Ramos (cell line): ENCODE data around the gene SMOC1.

ENCODE experiments used
- in situ Hi-C: fragments of 300-500 bp; cut with MboI; formaldehyde crosslinking; loops from one replicate; pipeline ENCODE4 v1.14.3; 2022; ENCODE audit warnings: low sequenced_read_pairs; ENCODE audit not compliant: unreplicated experiment

The SMOC1 gene

DNA sequence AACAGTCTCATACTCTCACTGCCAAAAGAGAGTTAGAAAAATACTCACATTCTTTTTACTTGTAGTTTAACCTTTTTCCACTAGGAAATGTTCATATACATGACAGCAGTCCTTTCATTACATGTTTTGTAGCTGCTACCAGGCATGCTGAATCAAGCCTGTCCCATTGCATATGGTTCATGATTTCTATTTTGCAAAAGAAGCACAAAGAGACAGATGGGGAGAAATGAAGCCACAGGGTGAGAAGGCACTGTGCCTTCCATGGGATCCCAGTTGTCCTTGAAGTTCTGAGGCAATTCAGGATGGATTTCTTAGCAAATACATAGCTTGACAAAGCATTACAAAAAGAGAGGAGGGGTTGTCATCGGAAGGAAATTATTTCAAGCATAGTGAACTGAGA is 89.5 kb downstream of the SMOC1 start:
- in situ Hi-C loops: no loop called here

GRCh38 chr14:69972755-69973154 is 93.5 kb downstream of the SMOC1 start:
- in situ Hi-C loops: no loop called here

DNA sequence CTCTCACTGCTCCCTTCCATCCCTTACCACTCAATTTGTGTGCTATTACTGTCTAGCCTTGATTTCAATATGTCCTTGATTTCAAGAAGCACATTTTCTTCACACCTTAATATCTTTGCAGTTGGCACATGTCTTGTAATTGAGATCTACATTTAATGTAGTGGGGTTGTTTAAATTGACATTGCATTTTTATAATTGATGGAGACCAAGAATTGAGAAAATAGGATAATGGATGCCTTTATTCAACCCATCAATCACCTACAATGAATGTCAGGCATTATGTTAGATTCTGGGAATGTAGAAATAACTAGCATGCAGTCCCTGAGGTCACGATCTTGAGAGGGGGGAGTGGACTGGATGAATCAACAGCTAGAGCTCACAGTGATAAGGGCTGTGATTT is 94.6 kb downstream of the SMOC1 start:
- in situ Hi-C loops: no loop called here

DNA sequence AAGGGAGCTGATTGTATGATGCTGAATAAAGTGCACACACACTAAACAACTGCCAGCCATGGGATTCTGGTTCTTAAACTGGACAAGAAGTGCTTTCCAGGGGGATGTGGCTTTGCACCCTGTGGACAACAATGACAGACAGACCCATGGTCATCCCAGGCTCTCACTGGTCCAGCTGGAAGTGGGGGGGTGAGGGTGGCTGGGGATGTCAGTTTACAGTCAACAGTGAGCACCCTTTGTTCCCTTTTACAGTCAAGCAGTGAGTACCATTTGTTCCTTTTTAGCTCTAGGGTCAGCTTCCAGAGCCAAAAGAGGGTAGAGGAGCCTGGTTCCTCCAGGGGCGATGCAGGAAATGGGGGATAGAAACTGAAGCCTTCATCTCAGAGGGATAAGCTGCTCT is 100.7 kb downstream of the SMOC1 start:
- in situ Hi-C loops: no loop called here

GRCh38 chr14:69980457-69981425 is 101.5 kb downstream of the SMOC1 start:
- in situ Hi-C loops: no loop called here

GRCh38 chr14:69982220-69982839 is 103.1 kb downstream of the SMOC1 start:
- in situ Hi-C loops: no loop called here

GRCh38 chr14:69982886-69983285 is 103.7 kb downstream of the SMOC1 start:
- in situ Hi-C loops: no loop called here

GRCh38 chr14:69983317-69983716 is 104.1 kb downstream of the SMOC1 start:
- in situ Hi-C loops: no loop called here

- in situ Hi-C loops: no loop called here
These were observed 106.2 kb downstream of the SMOC1 start for GRCh38 chr14:69985463-69985862.

DNA sequence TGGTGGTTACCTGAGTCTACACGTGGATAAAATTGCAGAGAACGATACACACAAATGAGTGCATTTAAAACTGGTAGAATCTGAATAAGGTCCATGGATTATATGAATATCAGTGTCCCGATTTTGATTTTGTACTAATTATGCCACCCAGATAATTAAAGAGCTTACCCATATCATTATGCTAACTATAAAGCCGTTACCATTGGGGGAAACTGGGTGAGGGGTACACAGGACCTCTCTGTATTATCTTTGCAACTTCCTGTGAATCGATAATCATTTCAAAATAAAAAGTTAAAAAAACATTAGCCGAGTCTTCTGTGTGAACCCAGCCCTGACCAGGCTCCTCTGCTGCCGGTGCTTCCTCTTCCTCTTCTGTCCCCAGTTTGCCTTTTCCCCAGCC is 107.1 kb downstream of the SMOC1 start:
- in situ Hi-C loops: no loop called here

- in situ Hi-C loops: no loop called here
These were observed 108.3 kb downstream of the SMOC1 start for GRCh38 chr14:69987406-69988121.

DNA sequence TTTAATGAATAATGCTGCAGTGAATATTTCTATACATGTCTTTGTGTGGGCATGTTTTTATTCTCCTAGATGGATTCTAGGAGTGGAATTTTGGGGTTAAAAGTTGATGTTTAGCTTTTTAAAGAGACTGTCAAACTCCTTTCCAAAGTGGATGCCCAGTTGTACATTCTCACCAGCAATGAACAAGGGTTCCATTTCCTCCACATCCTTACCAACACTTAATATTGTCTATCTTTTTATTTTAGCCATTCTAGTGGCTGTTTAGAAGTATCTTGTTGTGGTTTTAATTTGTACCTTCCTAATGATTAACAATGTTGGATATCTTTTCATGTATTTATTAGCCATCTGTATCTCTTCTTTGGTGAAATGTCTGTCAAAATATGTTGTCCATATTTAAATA is 109.8 kb downstream of the SMOC1 start:
- in situ Hi-C loops: no loop called here

- in situ Hi-C loops: no loop called here
These were observed 110.4 kb downstream of the SMOC1 start for GRCh38 chr14:69989622-69990021.

DNA sequence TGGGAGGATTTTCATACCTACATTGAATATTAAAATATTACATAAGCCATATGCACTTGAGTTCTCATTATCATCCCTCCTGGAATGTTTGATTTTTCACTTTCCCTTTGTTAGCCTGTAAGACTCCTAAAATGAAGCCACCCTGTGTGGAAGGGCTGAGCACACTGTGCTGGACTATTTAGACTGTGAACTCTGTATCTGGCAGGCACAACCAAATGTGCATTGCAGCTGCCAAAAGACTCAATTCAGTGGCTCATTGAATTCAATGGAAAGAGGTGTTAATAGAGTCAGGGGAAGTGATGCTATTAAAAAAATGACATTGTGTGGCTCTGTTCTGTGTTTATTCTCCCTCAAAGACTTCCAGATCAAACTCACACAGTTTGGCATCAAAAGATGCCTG is 111.1 kb downstream of the SMOC1 start:
- in situ Hi-C loops: no loop called here

DNA sequence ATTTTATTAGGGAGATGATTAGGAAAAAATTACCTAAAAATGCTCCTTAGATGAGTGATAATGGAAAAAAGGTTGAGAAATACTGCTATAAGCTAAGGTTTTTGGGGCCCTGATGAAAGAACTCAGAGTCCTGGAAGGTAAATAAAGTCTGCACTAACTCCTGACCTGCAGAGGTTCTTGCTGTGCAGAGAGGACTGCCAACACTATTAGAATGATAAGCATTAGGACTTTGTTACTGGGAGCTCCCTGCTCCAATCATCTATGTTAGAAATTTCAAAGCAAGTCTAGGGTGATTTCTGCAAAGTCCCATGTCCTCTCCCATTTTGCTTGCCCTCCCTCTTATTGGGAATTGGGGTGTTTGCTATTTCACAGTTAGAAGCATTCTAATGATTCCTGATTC is 112.2 kb downstream of the SMOC1 start:
- in situ Hi-C loops: no loop called here

- in situ Hi-C loops: no loop called here
These were observed 113.3 kb downstream of the SMOC1 start for GRCh38 chr14:69992564-69992963.

DNA sequence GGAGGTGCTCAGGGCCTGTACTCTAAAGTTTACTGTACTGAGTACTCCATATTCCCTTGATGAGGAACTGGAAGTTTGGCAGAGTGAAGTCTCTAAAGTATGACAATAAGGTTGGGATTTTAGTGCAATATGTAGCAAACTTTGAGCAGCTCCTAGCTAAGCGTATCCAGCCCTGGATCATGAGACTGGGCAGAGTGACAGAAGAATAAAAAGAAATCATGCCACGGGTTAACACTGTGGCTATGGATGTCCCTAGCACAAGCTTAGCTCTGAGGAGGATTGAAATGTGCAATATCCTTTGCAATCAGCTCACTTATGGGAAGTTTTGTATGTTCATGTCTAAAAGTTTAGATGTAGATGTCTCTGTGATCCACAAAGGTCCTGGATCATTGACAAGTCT is 114.1 kb downstream of the SMOC1 start:
- in situ Hi-C loops: no loop called here

GRCh38 chr14:69994002-69994401 is 114.8 kb downstream of the SMOC1 start:
- in situ Hi-C loops: no loop called here

DNA sequence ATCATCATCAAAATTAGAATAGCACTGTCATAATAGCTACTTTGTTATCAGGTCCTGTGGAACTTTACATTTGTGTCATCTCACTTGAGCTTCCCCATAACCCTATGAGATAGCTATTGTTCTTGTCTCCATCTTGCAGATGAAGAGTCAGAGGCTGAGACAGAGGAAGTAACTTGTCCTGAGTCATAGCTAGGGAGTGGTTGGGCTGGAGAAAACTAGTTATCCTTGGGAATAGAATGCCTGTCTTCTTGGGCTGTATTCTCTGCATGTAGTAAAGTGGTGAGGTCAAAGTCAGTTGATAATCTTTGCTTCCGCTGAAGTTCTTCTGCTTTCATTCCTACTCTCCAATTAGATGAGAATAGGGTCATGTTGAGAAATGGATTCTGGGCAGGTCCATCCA is 117.0 kb downstream of the SMOC1 start:
- in situ Hi-C loops: no loop called here

DNA sequence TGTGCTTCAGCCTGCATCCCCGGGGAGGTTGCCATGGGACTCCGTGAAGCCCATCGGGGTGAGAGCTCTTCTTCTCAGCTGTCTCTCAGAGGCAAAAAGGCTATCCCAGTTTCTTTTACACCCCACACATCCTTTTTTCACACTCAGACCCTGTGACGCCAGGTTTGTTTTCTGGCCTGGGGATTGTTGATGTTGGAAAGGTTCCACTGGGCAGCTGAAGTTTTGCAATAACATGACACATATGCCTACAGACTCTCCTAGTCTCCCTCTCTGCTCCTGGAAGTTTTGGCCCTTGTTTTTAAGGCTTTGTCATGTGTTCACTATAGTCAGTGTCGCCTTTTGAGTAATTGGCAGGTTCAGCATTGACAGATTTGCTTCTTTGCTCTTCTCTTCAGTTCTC is 118.6 kb downstream of the SMOC1 start:
- in situ Hi-C loops: no loop called here

- in situ Hi-C loops: no loop called here
These were observed 120.1 kb downstream of the SMOC1 start for GRCh38 chr14:69999261-69999674.
